Osteoblast (primary cell): ENCODE measurements around the gene PLXNA2. TPM values are rescaled to one million over a fixed set of nuclear protein-coding genes. Genes with fewer than 3 reads are reported as not detected.
A peak's percentile ranks its signal among the peaks of the same experiment; 100 is the strongest.

ENCODE experiments used
- DNase-seq: peaks from one replicate; pipeline ENCODE4 v3.0.0; 2011; ENCODE audit warnings: low spot score, mixed read lengths; ENCODE audit not compliant: insufficient read length; ENCODE audit errors: missing footprints
- H2AFZ ChIP-seq: 2 replicates; pipeline ENCODE4 v1.6.0; 2011; ENCODE audit warnings: mild to moderate bottlenecking, low read length
- H3K27ac ChIP-seq: 2 replicates; pipeline ENCODE4 v1.5.1; 2011; ENCODE audit warnings: mild to moderate bottlenecking, low read depth, low read length, moderate library complexity
- H3K27me3 ChIP-seq: 2 replicates; pipeline ENCODE4 v1.6.0; 2012; ENCODE audit warnings: mild to moderate bottlenecking, control low read depth, inconsistent platforms, low read length, moderate library complexity; ENCODE audit not compliant: insufficient read depth
- H3K36me3 ChIP-seq: 2 replicates; pipeline ENCODE4 v1.5.1; 2011; ENCODE audit warnings: mild to moderate bottlenecking, low read length, control low read depth, moderate library complexity; ENCODE audit not compliant: insufficient read depth
- H3K4me1 ChIP-seq: 2 replicates; pipeline ENCODE4 v1.5.1; 2011; ENCODE audit warnings: mild to moderate bottlenecking, low read length, control low read depth, moderate library complexity; ENCODE audit not compliant: insufficient read depth
- H3K4me2 ChIP-seq: 2 replicates; pipeline ENCODE4 v1.6.0; 2011; ENCODE audit warnings: mild to moderate bottlenecking, low read length; ENCODE audit not compliant: insufficient read depth
- H3K4me3 ChIP-seq: fragments of 200-600 bp; sonication (generic); 3 replicates; pipeline ENCODE4 v1.5.1; 2012; ENCODE audit warnings: mild to moderate bottlenecking, low read length, inconsistent platforms; ENCODE audit not compliant: insufficient read depth
- H3K79me2 ChIP-seq: 2 replicates; pipeline ENCODE4 v1.6.0; 2012; ENCODE audit warnings: mild to moderate bottlenecking, low read length, control low read depth, inconsistent platforms; ENCODE audit not compliant: insufficient read depth
- H3K9me3 ChIP-seq: 2 replicates; pipeline ENCODE4 v1.5.1; 2011; ENCODE audit warnings: low read depth, low read length, control low read depth
- H4K20me1 ChIP-seq: 2 replicates; pipeline ENCODE4 v1.6.0; 2012; ENCODE audit warnings: mild to moderate bottlenecking, low read length, control low read depth; ENCODE audit not compliant: insufficient read depth
- CTCF ChIP-seq: IDR thresholded peaks from 2 replicates; pipeline ENCODE4 v1.5.1; 2011; ENCODE audit warnings: mild to moderate bottlenecking, low read depth, low read length, moderate library complexity; ENCODE audit errors: extremely low read depth
- total RNA-seq: library from RNA; depleted of rRNA; stranded (reverse); fragments of >200 nt; gene quantifications from 2 replicates; pipeline ENCODE4 v1.2.3, GENCODE V29; 2012

Gene PLXNA2
- total RNA-seq, 1 donor = 3.3 TPM

DNA sequence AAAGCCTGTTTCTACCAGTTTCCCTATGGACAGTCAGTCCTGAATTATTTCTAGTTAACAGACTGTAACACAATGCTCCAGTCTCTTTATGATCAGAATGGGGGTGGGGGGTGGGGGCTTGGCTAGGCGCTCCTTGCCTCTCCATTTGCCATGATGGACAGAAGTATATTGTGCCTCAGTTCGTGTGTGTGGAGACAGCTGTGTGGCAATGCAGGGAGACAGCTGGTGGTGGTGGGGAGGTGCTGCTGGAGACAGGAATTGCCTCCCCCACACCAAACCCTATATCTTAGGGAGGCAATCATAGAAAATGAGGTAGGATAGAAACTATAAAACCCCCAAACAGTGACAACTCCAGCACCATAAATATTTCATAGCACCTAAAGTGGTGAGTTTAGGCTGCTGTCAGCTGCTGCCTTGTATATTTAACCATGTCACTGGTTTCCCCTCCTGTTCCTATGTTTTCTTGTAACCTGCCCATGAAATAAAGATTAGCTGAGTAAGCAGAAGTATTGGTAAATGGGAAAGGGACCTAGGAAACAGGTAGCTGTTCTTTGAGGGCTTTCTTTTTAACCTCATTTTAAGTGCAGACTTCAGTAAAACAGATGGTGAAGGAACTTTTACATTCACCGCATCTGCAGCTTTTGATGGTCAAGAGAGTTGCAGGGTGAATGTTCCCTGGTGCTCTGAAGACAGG, 3.4 kb downstream of the PLXNA2 start:
- TF ChIP-seq CTCF = no peak
- H3K27me3 ChIP-seq = no peaks in the 10 kb centered on the region
- no peak overlapping the region for H3K4me3 ChIP-seq
- peaks cover 14% of the 10 kb centered on the region for H3K4me1 ChIP-seq
- no peaks in the 10 kb centered on the region for H3K36me3 ChIP-seq
- no peaks in the 10 kb centered on the region for H3K9me3 ChIP-seq
- no peak for DNase-seq
- no peak overlapping the region for H3K27ac ChIP-seq
- no peak overlapping the region for H2AFZ ChIP-seq
- peaks cover 10% of the 10 kb centered on the region for H4K20me1 ChIP-seq
- H3K79me2 ChIP-seq = peaks cover 26% of the 10 kb centered on the region
- no peak overlapping the region for H3K4me2 ChIP-seq

DNA sequence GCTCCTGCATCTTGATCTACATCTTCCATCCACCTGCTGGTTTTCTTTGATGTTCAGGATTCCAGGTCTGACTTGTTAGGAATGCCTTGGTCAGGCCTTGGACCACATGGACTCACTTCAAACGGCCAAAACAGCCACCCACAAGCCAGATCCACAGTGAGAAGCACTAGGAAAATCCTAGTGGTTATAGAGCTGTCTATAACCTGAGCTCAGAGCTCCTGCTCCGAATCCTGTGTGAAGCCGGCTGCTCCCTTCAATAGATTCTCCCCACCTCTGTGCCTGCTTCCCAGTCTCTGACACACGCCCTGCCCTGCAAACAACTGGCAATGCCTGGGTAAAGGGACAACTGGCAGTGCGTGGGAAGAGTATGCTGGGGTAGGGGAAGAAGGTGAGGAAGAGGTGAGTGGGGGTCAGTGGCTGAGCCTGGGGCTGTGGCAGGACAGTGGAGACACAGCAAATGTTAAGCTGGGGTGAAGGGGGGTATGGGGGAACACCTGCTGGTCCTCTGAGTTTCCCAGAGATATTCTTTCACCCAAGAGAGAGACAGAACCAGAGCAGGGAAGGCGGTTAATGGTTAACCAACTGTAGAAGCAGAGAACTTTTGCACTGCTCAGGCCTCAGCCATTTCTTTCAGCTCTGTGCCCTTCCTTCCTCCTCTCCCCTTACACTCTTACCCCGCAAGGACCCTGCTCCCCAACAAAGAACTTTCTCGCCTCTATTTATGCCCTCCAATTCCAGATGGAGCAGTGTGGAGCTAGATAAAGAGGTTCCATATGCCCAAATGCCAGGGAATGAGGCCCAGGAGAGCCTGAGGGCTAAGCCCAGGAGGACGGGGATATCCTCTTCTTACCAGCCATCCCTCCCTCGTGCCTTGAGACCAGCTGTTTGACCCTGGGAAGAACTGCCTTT, 4.5 kb downstream of the PLXNA2 start:
- DNase-seq = no peak
- H3K4me3 ChIP-seq = no peak overlapping the region
- H3K27ac ChIP-seq = no peak overlapping the region
- peaks cover 30% of the 10 kb centered on the region for H3K79me2 ChIP-seq
- H3K9me3 ChIP-seq = no peaks in the 10 kb centered on the region
- no peak overlapping the region for H3K4me2 ChIP-seq
- H4K20me1 ChIP-seq = peaks cover 10% of the 10 kb centered on the region
- H3K4me1 ChIP-seq = peaks cover 15% of the 10 kb centered on the region
- H3K27me3 ChIP-seq = no peaks in the 10 kb centered on the region
- TF ChIP-seq CTCF = no peak
- H3K36me3 ChIP-seq = no peaks in the 10 kb centered on the region
- H2AFZ ChIP-seq = no peak overlapping the region

- Histone ChIP-seq H3K4me1 (peaks cover 11% of the 10 kb centered on the region), H3K36me3 (no peaks in the 10 kb centered on the region), H3K4me2 (no peak overlapping the region), H3K4me3 (no peak overlapping the region), H3K27me3 (no peaks in the 10 kb centered on the region), H3K27ac (no peak overlapping the region), H3K79me2 (peaks cover 30% of the 10 kb centered on the region), H3K9me3 (no peaks in the 10 kb centered on the region), H2AFZ (peak overlapping the region; percentile 35), H4K20me1 (peaks cover 10% of the 10 kb centered on the region)
- DNase-seq = peak; percentile 93
- peak; percentile 90 for TF ChIP-seq CTCF
These were observed 5.3 kb downstream of the PLXNA2 start for GRCh38 chr1:208238710-208239472.
